SIG-M5 treated with dmso at 0.1 percent for 504 hours (cell line): ENCODE measurements around the gene TIGD1.
A peak's percentile ranks its signal among the peaks of the same experiment; 100 is the strongest.

Source experiments
- DNase-seq: peaks from one replicate; lab custom pipeline; 2025; ENCODE audit not compliant: unreplicated experiment; lab: John Stamatoyannopoulos, UW

The TIGD1 gene

DNA sequence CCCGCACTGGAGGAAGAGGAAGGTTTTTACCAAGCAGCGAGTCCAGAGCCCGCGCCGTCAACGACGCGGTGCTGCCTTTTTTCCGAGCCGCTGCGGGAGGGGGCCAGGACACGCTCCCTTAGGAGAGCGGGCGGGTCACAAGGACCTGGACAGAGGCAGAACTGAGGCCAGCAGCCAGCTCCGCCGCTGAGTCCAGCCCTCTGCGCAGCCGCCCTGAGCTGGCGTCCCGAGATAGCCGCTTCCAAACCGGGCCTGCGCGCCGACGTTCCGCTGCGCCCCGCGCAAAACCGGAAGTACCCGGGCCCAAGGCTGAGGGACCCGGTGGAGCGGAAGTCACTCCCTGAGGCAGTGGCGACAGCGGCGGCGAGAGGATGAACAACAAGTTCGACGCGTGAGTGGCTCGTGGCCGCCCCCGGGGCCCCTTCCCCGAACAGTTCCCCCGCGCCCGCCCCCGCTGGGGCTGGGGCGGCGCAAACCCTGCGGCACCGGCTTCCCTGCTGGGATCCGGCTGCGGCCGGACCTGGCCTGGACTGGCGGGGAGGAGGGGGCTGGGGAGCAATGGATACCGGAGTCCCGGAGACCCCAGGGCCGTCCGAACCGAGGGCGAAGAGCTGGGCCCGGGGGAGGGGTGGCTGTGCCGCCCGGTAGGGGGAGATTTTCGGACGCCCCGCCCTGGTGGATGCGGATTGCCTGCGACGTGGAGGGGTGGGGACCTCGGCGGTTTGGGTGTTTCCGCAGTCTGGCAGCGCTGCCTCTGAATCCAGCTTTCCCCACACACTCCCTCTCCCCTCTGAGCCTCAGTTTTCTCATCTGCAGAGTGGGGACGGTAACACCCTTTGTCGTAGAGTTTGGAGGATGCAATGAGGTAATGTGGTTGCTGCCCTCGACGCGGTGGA, at the start of gene TIGD1, which contains the start of gene EIF4E2:
Gene TIGD1 (minus strand): TSS at position 204 of the 896 bp plus-strand sequence. CDS start 675 bp downstream, outside the sequence.
Gene EIF4E2 (plus strand): TSS at position 336 of the 896 bp plus-strand sequence. CDS start 36 bp downstream, at position 372.
- peak; percentile 91 for DNase-seq

DNA sequence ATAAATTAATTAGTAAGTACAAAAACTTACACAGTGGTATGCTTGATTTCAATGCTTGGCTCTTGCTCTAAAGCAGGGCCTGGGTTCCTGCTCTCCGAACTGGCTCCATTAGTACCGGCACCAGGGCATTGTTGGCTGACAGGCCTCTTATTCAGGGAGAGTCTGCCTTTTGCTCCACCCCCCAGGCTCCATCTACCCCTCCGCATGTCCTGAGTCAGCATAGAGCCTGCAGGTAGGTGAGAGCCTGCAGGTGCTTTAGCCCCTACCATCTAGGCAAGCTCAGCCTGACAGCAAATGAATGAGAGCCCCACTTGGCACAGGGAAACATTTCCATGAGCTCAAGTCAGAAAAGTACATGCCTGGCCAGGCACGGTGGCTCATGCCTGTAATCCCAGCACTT, 47.9 kb upstream of the TIGD1 start:
- no peak for DNase-seq

DNA sequence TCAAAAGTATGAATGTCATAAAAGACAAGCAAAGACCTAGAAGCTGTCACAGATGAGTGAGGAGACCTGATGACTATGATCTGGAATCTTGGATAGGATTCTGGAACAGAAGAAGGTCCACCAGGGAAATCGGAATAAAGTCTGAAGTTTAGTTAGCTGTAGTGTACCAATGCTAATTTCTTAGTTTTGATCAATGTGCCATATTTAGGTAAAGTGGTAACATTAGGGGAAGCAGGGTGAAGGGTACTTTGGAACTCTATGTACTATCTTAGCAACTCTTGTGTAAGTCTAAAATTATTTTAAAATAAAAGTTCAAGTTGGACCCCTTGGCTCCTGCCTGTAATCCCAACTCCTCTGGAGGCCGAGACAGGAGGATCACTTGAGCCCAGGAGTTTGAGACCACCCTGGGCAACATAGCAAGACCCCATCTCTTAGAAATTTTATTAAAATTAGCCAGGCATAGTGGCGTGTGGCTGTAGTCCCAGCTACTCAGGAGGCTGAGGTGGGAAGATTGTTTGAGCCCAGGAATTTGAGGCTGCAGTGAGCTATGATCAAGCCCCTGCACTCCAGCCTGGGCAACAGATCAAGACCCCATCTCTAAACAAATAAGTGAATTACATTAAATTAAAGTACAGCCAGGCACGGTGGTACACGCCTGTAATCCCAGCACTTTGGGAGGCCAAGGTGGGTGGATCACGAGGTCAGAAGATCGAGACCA, 47.2 kb upstream of the TIGD1 start:
- DNase-seq: no peak

DNA sequence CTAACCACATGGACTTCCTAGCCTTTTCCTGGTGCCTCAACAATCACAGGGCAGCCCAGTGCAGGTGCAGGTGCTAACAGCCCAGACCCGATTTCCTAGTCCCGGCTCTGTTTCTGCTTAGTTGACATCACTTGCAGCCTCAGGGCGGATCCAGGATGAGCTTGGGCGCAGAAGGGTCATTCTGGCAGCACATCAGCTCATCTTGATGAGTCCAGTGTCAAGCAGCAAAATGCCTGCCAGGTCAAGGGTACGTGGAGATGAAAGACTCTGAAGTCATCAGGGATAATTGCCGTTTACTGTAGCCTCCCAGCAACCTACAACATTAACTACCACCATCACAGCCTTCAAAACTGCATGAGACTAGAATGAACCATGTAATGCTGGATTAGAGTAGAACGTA, 43.6 kb upstream of the TIGD1 start:
- no peak for DNase-seq

DNA sequence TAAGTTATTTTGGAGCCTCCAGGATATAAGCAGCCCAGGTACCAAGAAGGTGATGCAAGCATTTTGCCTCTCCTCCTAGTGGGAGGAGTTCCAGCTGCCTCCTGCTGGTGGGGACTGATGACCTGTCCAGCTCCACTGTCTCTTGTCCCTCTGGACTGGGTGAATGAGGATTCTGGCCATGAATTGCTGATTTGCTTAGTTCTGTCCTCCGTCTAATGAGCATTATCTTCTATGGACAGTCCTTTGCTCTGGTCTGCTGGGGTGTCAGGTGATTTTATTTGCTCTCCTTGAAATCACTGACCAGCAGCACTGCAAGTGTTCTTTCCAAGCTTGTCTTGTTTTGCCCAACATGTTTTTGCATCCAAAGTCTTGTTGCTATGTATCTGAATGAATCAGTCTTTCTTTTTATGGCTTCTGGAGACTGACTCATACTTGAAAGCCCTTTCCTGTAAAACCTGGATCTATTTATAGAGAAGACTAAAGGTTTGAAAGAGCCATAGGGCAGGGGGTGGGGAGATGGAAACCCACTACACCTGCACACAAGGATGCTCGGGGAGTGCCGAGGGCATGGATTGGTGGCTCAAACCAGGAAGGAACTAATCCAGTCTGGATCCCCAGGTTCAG, 42.5 kb upstream of the TIGD1 start:
- DNase-seq: no peak

DNA sequence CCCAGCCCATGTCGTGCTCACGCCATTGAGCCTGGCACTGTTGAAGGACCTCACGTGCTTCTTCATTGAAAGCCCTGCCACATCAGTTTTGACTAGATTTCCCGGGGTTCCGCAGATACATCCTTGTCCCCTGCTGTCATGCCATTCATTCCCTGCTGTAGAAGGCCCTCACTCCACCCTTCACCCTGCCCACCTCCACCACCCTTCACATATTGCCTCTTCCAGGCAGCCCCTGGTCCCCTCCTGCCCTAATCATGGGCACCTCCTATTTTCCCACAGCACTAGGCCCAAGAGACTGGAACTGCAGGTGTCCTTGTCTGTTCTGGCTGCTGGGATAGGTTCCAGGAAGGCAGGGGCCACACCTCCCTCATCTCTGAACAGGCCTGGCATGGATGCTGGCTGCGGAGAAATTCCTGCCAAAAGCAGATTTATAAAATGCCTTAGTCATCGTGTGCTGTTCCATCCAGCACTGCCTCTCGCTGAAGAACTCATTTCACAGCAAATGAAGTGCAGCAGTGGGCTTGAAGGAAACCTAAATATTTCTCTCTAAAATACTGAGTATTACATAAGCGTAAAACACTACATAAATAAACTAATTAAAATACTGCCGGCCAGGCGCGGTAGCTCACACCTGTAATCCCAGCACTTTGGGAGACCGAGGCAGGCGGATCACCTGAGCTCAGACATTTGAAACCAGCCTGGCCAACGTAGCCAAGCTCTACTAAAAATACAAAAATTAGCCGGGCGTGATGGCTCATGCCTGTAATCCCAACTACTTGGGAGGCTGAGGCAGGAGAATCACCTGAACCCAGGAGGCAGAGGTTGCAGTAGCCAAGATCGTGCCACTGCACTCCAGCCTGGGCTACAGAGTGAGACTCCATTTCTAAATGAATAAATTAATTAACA, 38.6 kb upstream of the TIGD1 start:
- DNase-seq: no peak

DNA sequence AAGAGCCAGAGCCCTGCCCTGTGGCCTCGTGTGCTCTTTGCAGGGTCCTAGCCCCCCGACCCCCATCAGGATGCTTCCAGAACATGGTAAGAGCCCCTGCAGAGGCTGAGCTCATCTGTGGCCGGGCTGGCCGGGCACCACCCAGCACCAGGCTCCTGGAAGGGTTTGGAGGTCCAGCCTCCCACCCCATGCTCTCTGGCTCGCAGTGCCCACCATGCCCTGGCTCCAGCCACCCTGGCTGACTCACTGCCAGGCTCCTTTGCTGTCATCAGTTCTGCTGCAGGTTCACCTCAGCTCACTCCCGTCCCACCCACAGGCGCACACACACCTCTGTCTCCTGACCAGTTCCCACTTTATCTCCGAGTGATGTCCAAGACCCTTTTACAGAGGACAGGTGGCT, 37.7 kb upstream of the TIGD1 start:
- no peak for DNase-seq

DNA sequence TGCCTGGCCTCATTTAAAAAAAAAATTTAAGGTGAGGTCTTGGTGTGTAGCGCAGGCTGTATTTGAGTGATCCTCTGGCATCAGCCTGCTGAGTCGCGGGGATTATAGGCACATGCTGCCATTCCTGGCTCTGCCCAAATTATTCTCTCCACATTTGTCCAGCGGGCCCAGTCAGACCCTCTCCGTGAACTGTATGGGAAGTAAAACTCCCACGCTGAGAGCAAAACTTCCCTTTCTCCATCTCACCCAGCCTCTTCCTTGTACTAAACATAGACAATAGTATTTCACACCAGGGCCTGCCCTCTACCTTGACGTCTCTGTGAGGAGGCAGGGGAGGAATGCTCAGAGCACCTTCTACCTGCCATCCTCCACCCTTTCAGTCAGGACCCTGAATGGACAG, 37.2 kb upstream of the TIGD1 start:
- DNase-seq: peak; percentile 49

DNA sequence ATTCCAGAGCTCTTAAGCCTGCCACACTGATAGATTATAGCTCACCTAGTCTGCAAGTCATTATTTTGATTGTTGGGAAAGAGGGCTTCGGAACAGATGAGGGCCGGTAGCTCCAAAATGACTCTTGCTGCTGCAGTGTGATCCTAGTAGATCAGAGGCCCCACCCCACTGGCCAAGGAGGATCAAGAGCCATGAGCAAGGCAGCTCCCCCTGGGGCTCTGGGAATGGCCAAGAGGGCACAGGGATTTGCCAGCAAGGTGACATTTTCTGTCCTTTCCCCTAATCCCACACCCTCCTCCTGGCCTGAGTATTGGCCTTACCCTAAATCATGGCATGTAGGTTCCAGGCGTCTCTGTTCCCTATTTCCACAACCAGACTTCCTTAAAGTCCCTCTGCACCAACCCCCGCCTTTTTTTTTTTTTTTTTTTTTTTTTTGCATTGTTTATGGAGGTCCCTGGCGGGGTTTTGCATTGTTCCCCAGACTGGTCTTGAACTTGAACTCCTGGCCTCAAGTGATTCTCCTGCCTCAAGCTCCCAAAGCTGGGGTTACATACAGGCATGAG, 36.7 kb upstream of the TIGD1 start:
- no peak for DNase-seq

DNA sequence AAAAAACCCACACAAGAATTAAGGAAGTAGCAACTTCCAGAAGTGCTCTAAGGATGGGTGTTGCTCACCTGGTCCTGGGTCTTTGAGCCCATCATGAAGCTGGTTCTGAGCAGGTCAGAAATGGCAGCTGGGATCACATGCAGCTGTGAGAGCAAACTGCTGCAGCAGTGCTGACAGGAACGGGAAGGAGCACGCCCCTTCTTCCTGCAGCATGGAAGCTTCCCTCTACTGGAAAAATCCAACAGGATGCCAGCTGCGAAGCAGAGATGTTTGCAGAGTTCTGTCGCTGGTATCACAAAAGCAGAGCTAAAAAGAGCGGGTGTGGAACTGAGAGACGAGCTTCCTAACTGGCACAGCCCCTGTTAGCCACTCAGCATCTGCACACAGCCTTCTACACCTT, 33.9 kb upstream of the TIGD1 start:
- no peak for DNase-seq

DNA sequence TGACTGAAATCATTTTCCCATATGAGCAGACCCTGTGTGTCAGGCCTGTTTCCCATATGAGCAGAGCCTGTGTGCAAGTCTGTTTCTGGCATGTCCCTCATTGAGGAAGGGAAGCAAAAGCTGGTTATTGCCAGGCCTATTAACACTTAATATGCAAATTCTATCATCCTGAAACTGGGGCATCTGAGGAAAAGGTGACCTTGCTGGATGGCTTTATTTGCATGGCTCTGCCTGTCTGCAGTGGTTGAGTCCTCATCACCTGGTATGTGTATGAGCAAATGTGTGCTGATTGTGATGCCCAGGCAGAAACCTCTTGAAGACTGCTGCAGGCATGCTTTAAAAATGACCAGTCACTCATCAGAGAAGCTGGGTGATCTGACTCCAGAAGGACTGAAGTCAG, 31.4 kb upstream of the TIGD1 start:
- no peak for DNase-seq

DNA sequence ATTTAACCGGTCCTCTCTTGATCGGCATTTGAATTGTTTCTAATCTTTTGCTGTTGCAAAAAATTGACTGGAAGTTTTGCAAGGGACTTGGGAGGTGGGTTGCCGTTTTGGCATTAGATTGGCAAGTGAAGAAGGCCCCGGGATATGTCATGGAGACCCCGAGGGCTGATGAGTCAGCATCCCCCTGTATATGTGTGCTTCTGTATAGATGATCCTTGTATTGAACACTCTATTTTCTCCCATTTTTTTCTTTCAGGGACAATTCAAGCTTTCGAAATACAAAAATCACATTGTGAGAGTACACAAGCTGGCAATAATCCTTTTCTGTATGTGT, 30.3 kb upstream of the TIGD1 start:
- no peak for DNase-seq

DNA sequence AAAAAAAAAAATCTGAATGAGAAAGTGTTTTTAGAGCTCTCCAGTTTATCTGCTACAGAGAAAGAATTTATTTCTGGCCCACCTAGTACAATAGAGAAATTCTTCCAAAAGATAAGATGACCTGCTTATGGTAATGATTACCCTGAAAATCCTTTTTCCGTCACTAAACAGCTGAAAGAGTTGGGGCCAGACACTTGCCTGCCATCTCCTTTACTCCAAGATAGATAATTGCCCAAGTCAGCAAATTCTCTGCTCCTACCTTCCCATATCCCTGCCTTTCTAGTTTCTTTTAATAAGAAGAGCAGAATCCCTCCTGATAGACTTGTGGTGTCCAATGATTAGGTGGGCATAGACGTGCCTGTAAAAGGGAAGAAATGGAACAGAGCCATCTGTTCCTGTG, 28.3 kb upstream of the TIGD1 start:
- no peak for DNase-seq

DNA sequence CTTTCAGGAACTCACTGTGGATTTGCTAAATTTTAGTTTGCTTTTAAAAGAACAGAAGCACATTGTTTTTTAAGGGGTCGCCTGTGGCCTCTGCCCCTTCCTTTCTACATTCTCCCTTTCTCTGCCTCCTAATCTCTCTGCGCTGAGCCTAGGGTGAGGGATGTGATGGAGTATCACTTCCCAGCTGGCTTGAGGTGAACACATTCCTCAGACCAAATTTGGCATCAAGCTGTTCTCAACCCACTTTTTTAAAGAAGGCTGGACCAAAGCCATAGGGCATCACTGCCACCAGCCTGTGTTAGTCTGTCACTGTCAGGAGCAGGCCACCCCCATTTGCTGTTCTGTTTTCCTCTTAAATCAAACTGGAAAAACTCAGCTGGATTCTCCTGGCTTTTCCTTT, 27.5 kb upstream of the TIGD1 start:
- DNase-seq: no peak

DNA sequence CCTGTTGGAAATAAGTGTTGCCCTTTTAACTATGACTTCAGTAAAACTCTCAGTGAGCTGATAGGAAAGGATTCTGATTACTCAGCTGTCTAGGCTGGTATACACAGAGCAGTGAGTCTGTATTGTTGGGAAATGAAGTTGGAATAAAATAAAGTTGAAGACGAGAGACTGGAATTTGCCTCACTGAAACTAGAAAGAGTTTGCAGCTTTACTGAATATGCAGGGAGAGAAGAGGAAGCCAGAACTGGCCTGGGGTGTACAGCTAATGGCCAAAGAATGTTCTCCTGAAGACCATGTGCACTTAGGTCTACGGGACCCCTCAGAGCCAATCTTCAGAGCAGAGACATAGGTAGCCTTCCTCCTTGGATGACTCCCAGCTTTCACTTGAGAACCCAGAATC, 26.6 kb upstream of the TIGD1 start:
- DNase-seq: no peak

DNA sequence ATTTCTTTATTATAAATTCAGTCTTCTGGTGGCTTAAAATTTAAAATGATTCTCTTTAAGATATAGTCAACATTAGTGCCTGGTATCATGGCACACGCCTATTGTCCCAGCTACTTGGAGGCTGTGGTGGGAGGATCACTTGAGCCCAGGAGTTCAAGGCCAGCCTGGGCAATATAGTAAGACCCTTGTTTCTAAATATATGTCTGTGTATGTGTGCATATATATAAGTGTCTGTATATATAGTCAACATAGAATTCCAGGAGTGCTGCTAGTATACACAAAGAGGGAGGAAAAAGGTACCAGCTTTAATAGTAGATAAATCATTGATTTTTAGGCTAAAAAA, 25.0 kb upstream of the TIGD1 start:
- DNase-seq: no peak

DNA sequence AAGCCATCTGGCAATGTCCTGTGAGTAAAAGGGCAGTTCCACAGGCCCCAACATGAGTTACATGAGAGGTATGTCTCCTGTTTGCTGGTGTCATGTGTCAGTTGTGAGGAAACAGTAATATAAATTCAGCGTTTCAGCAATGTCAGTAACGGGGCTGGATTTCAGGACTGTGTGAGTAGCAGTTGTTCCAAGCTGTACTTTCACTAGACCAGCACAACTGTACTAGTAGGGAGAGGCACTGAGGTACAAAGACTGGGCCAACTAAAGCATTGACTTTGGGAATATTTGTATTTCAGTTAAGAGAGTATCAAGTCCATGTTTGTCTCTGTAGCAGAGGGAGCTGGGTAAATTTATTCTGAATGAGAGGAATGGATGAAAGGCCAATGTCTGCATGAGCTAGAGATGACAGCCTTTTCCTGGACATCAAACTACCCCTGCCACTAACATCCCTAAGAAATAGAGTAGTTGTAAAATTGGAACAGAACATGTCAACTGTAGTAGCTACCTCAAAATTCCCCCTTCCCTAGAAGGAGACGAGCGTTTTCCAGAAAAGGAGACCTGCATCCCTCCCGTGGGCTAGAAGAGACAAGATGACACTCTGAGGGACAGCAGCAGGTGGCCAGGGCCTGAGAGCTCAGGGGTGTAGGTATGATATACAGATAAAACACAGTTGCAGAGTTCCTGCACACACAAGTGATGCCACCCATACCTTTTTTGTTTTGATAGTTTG, 24.5 kb upstream of the TIGD1 start:
- no peak for DNase-seq

DNA sequence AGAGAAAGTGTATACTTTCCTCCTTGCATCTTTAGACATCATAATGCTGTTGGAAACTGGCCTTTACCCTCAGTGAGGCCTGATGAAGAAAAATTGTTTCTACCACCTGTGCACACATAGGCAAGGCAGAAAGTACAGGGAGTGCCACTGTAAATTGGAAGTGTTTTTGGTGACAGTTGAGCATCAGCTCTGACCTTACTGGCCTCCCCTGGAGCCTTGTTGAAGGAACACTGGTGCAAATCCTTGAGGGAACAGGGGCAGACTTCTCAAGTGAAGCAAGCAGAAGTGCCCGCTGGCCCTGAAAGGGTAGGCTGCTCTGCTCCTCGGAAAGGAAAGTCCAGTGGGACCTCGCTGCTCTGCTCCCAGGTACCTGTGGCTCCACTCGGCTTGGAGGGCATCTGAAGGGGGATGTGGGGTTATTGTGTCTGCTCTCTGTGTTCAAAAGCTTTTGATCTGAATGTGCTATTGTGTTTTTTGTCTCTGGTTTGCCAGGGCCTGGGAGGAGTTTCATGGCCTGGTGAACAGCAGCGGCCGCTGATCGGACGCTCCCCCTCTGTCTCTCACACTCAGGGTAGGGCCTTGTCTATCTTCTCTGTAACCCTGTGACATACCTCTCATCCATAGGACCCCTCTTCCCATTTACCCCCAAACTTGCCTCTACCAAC, 23.5 kb upstream of the TIGD1 start:
- no peak for DNase-seq

DNA sequence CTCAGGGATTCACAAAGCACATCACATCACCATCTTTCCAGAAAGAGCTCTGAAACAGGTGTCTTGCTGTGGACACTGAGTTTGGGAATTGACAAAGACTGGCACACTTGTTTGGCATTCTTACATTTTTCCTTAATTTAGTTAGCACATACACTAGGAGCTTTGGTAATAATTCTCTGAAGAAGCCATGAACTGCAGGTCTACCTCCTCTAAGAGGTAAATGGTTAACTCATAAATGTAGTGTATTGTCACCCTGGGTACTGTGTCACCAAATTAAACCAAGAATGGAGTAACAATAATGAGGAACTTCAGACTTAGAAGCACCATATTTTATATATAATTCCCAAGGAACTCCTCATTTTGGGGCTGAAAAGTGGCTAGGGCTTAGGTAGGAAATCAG, 22.7 kb upstream of the TIGD1 start:
- no peak for DNase-seq
